Right kidney (tissue), 9 donors: ENCODE measurements around the gene CLPTM1.
"Not testable (repeated sequence)": the region's sequence is repeated elsewhere in the genome, so short reads cannot be mapped to it uniquely, and the experiment has no call there.

Source experiments
- DNase-seq: peaks from one replicate; pipeline ENCODE4 v3.0.0-alpha.2; 2016
- long read RNA-seq, 8 donors: transcript quantifications; one replicate each; lab custom pipeline, GENCODE V29; 2026

CLPTM1 gene
- long read RNA-seq, donor 1, transcript CLPTM1-201 (14 exons, 2,604 nt), result major isoform, 25 of 38 reads
- long read RNA-seq, donor 1, partial matches to known transcripts, result 13 of 38 reads
- long read RNA-seq, donor 1, other reads (novel, unspliced or antisense), result 0 of 38 reads
- long read RNA-seq, donor 2, transcript CLPTM1-201 (14 exons, 2,604 nt), result major isoform, 25 of 44 reads
- long read RNA-seq, donor 2, partial matches to known transcripts, result 18 of 44 reads
- long read RNA-seq, donor 2, other reads (novel, unspliced or antisense), result 0 of 44 reads
- long read RNA-seq, donor 3, transcript CLPTM1-201 (14 exons, 2,604 nt), result major isoform, 10 of 31 reads
- long read RNA-seq, donor 3, partial matches to known transcripts, result 20 of 31 reads
- long read RNA-seq, donor 3, other reads (novel, unspliced or antisense), result 0 of 31 reads
- long read RNA-seq, donor 4, transcript CLPTM1-201 (14 exons, 2,604 nt), result major isoform, 15 of 59 reads
- long read RNA-seq, donor 4, partial matches to known transcripts, result 43 of 59 reads
- long read RNA-seq, donor 4, other reads (novel, unspliced or antisense), result 0 of 59 reads
- long read RNA-seq, donor 5, transcript CLPTM1-201 (14 exons, 2,604 nt), result major isoform, 37 of 38 reads
- long read RNA-seq, donor 5, partial matches to known transcripts, result 0 of 38 reads
- long read RNA-seq, donor 5, other reads (novel, unspliced or antisense), result 0 of 38 reads
- long read RNA-seq, donor 6, transcript CLPTM1-201 (14 exons, 2,604 nt), result major isoform, 16 of 99 reads
- long read RNA-seq, donor 6, partial matches to known transcripts, result 81 of 99 reads
- long read RNA-seq, donor 6, other reads (novel, unspliced or antisense), result 0 of 99 reads
- long read RNA-seq, donor 7, transcript CLPTM1-201 (14 exons, 2,604 nt), result major isoform, 31 of 200 reads
- long read RNA-seq, donor 7, partial matches to known transcripts, result 169 of 200 reads
- long read RNA-seq, donor 7, other reads (novel, unspliced or antisense), result 0 of 200 reads
- long read RNA-seq, donor 8, transcript CLPTM1-201 (14 exons, 2,604 nt), result major isoform, 35 of 49 reads
- long read RNA-seq, donor 8, partial matches to known transcripts, result 14 of 49 reads
- long read RNA-seq, donor 8, other reads (novel, unspliced or antisense), result 0 of 49 reads

DNA sequence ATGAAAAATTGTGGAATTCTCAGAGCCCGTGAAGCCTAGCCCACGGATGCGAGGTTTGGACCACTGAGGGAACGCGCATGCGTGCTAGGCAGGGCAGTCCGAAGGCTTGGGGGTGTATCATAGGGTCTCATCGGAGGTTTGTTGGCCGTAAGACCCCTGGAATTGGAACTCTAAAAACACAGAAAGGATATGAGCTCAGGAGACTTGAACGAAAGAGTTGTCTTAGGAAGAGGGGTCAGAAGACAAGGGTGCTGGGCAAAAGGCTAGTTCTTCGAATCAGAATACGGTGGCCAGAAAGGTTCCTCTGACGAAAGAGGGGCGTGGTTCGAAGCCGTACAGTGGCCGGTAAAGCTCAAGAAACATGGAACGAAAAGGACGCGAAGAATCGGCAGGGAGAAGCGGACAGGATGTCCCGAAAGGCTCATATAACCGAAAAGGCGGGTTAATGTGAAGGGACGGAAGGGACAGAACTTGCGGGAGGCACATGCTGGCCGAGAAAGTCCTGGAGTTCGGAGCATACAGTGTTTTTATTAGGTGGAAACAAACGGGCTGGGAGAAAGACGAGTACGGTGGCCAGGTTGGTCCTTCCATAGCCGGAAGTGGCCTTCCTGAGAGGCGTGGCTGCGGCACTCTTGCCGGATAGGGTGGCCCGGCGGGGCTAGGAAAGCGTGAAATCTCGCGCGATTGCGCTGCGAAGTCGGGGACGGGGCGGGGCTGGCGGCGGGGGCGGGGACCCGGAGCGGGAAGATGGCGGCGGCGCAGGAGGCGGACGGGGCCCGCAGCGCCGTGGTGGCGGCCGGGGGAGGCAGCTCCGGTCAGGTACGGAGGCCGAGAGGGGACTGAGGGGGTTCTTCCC is at the start of gene CLPTM1:
TSS of gene CLPTM1 (plus strand) at position 732 of the 856 bp plus-strand sequence. CDS start at position 748, 16 bp downstream.
- DNase-seq, result peak; percentile 98

DNA sequence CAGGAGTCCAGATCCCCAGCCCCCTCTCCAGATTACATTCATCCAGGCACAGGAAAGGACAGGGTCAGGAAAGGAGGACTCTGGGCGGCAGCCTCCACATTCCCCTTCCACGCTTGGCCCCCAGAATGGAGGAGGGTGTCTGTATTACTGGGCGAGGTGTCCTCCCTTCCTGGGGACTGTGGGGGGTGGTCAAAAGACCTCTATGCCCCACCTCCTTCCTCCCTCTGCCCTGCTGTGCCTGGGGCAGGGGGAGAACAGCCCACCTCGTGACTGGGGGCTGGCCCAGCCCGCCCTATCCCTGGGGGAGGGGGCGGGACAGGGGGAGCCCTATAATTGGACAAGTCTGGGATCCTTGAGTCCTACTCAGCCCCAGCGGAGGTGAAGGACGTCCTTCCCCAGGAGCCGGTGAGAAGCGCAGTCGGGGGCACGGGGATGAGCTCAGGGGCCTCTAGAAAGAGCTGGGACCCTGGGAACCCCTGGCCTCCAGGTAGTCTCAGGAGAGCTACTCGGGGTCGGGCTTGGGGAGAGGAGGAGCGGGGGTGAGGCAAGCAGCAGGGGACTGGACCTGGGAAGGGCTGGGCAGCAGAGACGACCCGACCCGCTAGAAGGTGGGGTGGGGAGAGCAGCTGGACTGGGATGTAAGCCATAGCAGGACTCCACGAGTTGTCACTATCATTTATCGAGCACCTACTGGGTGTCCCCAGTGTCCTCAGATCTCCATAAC is 49.6 kb upstream of the CLPTM1 start, which contains the start of gene APOE:
TSS of gene APOE (plus strand) at position 360 of the 724 bp plus-strand sequence. CDS start 829 bp downstream, outside the sequence.
- DNase-seq, result peak; percentile 64

DNA sequence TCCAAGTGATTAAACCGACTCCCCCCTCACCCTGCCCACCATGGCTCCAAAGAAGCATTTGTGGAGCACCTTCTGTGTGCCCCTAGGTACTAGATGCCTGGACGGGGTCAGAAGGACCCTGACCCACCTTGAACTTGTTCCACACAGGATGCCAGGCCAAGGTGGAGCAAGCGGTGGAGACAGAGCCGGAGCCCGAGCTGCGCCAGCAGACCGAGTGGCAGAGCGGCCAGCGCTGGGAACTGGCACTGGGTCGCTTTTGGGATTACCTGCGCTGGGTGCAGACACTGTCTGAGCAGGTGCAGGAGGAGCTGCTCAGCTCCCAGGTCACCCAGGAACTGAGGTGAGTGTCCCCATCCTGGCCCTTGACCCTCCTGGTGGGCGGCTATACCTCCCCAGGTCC is 47.6 kb upstream of the CLPTM1 start:
- DNase-seq, result no peak

GRCh38 chr19:44908074-44908835 is 46.9 kb upstream of the CLPTM1 start:
- DNase-seq, result no peak

DNA sequence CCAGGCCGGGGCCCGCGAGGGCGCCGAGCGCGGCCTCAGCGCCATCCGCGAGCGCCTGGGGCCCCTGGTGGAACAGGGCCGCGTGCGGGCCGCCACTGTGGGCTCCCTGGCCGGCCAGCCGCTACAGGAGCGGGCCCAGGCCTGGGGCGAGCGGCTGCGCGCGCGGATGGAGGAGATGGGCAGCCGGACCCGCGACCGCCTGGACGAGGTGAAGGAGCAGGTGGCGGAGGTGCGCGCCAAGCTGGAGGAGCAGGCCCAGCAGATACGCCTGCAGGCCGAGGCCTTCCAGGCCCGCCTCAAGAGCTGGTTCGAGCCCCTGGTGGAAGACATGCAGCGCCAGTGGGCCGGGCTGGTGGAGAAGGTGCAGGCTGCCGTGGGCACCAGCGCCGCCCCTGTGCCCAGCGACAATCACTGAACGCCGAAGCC is 46.3 kb upstream of the CLPTM1 start:
- no peak for DNase-seq

GRCh38 chr19:44909775-44910174 is 45.4 kb upstream of the CLPTM1 start:
- no peak for DNase-seq

- DNase-seq, result not testable (repeated sequence)
Measured at GRCh38 chr19:44911896-44912295, 43.3 kb upstream of the CLPTM1 start.

- no peak for DNase-seq
Measured at GRCh38 chr19:44912854-44913253, 42.3 kb upstream of the CLPTM1 start.

GRCh38 chr19:44913512-44914432 is 41.4 kb upstream of the CLPTM1 start:
- not testable (repeated sequence) for DNase-seq

GRCh38 chr19:44914433-44915206 is 40.6 kb upstream of the CLPTM1 start, which contains the start of gene APOC1:
APOC1 (plus strand) TSS chr19:44914608; CDS start chr19:44914892, 284 bp downstream.
- DNase-seq, result peak; percentile 93

- no peak for DNase-seq
Measured at GRCh38 chr19:44924243-44924725, 30.9 kb upstream of the CLPTM1 start.

GRCh38 chr19:44925114-44925891 is 29.9 kb upstream of the CLPTM1 start:
- DNase-seq, result no peak

DNA sequence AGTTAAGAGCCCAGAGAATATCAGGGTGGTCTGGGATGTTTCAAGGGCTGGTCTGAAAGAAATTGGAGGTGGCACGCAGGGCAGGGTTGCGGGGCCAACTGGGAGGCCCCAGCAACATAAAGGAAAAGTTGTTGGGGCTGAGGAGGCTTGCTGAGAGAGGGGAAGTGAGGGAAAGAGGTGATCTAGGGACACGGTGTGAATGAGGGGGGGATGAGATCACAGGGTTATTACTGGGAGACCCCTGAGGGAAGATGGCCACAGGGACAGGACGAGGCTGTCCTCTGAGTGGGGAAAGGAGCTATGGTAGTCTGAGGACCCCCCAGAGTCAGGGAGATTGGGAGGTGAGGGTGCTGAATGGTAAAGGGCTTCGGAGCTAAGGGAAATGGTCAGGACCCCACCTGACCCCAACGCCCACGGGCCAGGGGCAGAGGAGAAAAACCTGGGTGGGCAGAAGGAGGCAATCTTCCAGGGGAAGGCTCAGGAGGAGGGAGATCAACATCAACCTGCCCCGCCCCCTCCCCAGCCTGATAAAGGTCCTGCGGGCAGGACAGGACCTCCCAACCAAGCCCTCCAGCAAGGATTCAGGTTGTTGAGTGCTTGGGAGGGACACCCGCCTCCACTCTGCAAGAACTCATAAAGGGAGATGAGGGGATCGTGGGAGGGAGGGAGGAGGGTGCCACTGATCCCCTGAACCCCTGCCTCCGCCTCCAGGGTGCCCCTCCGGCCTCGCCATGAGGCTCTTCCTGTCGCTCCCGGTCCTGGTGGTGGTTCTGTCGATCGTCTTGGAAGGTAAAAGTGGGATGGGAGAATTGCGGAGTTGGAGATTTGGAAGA is 28.7 kb upstream of the CLPTM1 start:
- DNase-seq, result peak; percentile 52

DNA sequence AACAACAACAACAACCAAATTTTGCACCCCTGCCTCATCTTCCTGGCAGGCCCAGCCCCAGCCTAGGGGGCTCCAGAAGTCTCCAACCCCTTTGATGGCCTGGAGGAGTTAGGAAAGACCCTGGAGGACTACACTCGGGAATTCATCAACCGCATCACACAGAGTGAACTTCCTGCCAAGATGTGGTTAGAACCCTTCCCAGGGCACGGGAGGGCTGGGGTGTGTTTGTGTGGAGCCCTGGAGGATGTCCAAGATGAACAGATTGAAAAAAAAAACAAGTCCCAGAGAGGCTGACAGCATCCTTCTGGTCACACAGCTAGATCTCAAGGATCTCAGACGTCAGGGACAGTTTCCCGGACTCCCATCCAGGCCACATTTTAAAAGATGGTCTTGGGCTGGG is 27.4 kb upstream of the CLPTM1 start:
- no peak for DNase-seq

DNA sequence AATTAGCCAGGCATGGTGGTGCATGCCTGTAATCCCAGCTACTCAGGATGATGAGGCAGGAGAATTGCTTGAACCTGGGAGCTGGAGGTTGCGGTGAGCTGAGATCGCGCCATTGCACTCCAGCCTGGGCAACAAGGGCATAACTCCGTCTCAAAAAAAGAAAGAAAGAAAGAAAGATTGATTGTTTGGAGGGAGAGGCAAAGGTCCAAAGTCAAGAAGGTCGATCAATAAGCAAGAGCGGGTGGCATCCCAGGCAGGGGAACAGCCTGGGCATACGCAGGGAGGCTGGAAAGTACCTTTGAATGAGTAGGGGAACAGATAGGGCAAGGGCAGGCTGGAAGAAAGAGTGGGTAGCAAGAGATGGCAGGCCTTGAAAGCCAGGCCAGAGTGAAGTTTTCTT is 25.1 kb upstream of the CLPTM1 start:
- DNase-seq, result no peak

GRCh38 chr19:44931541-44931940 is 23.6 kb upstream of the CLPTM1 start:
- no peak for DNase-seq
